GM12878 (cell line): ENCODE results near the gene NR1H4.

Source experiments
- CHD1 ChIP-seq: IDR thresholded peaks from 2 replicates; pipeline ENCODE4 v1.6.1; 2012; ENCODE audit warnings: low read depth, low read length, improper control_type of control experiment
- EZH2 ChIP-seq: IDR thresholded peaks from 2 replicates; pipeline ENCODE4 v1.6.1; 2012; ENCODE audit warnings: low read depth, mild to moderate bottlenecking, control low read depth, inconsistent platforms, low read length, borderline replicate concordance; ENCODE audit not compliant: control insufficient read depth
- HDAC2 ChIP-seq: fragments of 200-600 bp; sonication (generic); IDR thresholded peaks from 2 replicates; pipeline ENCODE4 v1.6.1; 2017
- POLR2A ChIP-seq: IDR thresholded peaks from 2 replicates; pipeline ENCODE4 v1.6.1; 2011; ENCODE audit warnings: low read depth, mild to moderate bottlenecking, low read length
- POLR2AphosphoS5 ChIP-seq: IDR thresholded peaks from 2 replicates; pipeline ENCODE4 v1.6.1; 2011; ENCODE audit warnings: mild to moderate bottlenecking, low read length, inconsistent platforms
- SMARCA5 ChIP-seq: fragments of 450-650 bp; IDR thresholded peaks from 2 replicates; pipeline ENCODE4 v1.6.1; 2017; ENCODE audit warnings: mild to moderate bottlenecking
- TF ChIP-seq, protein P1 (sequence below), 3 experiments: IDR thresholded peaks in 2 of 3; conservative IDR thresholded peaks in 1 of 3; 2 replicates each; pipeline ENCODE4 v1.5.1; 2011; ENCODE audit warnings: low read depth in 3 of 3, low read length in 3 of 3, mild to moderate bottlenecking in 3 of 3, control low read depth in 2 of 3, moderate library complexity in 2 of 3, inconsistent platforms in 1 of 3, mixed read lengths in 1 of 3; ENCODE audit not compliant: control insufficient read depth in 2 of 3, insufficient read depth in 1 of 3; ENCODE audit errors: extremely low read depth in 1 of 3
- TF ChIP-seq, protein P2 (sequence below): IDR thresholded peaks from 2 replicates; pipeline ENCODE4 v1.6.1; 2011; ENCODE audit warnings: low read depth, mild to moderate bottlenecking, low read length, moderate library complexity, borderline replicate concordance; ENCODE audit errors: extremely low read depth

GRCh38 chr12:100494538-100494937, 20.9 kb downstream of the NR1H4 start:
- no peak for TF ChIP-seq SMARCA5
- TF ChIP-seq EZH2 = no peak
- TF ChIP-seq POLR2AphosphoS5 = no peak
- TF ChIP-seq POLR2A = no peak
- TF ChIP-seq CHD1 = no peak
- TF ChIP-seq, protein P1, sequence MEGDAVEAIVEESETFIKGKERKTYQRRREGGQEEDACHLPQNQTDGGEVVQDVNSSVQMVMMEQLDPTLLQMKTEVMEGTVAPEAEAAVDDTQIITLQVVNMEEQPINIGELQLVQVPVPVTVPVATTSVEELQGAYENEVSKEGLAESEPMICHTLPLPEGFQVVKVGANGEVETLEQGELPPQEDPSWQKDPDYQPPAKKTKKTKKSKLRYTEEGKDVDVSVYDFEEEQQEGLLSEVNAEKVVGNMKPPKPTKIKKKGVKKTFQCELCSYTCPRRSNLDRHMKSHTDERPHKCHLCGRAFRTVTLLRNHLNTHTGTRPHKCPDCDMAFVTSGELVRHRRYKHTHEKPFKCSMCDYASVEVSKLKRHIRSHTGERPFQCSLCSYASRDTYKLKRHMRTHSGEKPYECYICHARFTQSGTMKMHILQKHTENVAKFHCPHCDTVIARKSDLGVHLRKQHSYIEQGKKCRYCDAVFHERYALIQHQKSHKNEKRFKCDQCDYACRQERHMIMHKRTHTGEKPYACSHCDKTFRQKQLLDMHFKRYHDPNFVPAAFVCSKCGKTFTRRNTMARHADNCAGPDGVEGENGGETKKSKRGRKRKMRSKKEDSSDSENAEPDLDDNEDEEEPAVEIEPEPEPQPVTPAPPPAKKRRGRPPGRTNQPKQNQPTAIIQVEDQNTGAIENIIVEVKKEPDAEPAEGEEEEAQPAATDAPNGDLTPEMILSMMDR (IDR thresholded peaks at IDR 0.05 in 2 of 3, conservative IDR thresholded peaks at IDR 0.05 in 1 of 3; ENCODE audit: control insufficient read depth in 2 of 3, extremely low read depth in 1 of 3, insufficient read depth in 1 of 3, low read depth in 3 of 3, low read length in 3 of 3) = no peak
- TF ChIP-seq, protein P2, sequence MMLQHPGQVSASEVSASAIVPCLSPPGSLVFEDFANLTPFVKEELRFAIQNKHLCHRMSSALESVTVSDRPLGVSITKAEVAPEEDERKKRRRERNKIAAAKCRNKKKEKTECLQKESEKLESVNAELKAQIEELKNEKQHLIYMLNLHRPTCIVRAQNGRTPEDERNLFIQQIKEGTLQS = no peak
- no peak for TF ChIP-seq HDAC2
